ENCODE results near the gene MCL1.

GRCh38 chr1:150626150-150626549 is 46.7 kb upstream of the MCL1 start:
- no peak for TF ChIP-seq CTCF (IDR thresholded peaks at IDR 0.05; ENCODE audit: low read depth, low read length, poor library complexity, severe bottlenecking)
- TF ChIP-seq EZH2phosphoT487 (IDR thresholded peaks at IDR 0.05; ENCODE audit: borderline replicate concordance, low read length): no peak

Data from DOHH2 (cell line).